Cardiac septum (tissue), 1 donor: ENCODE results near the gene CNOT10. TPM values are rescaled to one million over a fixed set of nuclear protein-coding genes. Genes with fewer than 3 reads are reported as not detected.
"Not testable (repeated sequence)": the region's sequence is repeated elsewhere in the genome, so short reads cannot be mapped to it uniquely, and the experiment has no call there.

Source experiments
- DNase-seq: peaks from one replicate; pipeline ENCODE4 v3.0.0-alpha.2; 2020; ENCODE audit warnings: low spot score
- intact Hi-C: fragments of 100-400 bp; cut with DNase I; formaldehyde crosslinking; loops from one replicate; pipeline ENCODE4 v1.14.0; 2022
- total RNA-seq: library from RNA; stranded (reverse); fragmentation: NEBNext Ultra II Directional; extraction: Animal tissue kit (Norgen Biotek cat#: 25700); gene quantifications from one replicate; pipeline ENCODE4 v1.2.1, GENCODE V29; 2021
- donor health status: DM: no; HTN: no; CAD: no.

Gene CNOT10
- total RNA-seq, 1 donor from 2014 or later: 13.2 TPM

GRCh38 chr3:32801440-32801839, 116.5 kb downstream of the CNOT10 start:
- intact Hi-C loops, DNase-seq: not testable (repeated sequence)

- intact Hi-C loops: no loop called here
- no peak for DNase-seq
Observed at GRCh38 chr3:32813180-32813579, 128.2 kb downstream of the CNOT10 start.

- intact Hi-C loops: no loop called here
Observed at GRCh38 chr3:32814361-32814760, 129.4 kb downstream of the CNOT10 start.

GRCh38 chr3:32815841-32816438, 131.0 kb downstream of the CNOT10 start:
- DNase-seq: no peak
- intact Hi-C loops: no loop called here

More at GRCh38 chr3:32814361-32814760, 129.4 kb downstream of the CNOT10 start:
- no peak for DNase-seq

GRCh38 chr3:32816439-32817256, 131.7 kb downstream of the CNOT10 start:
- DNase-seq: no peak
- intact Hi-C loops: no loop called here

GRCh38 chr3:32817257-32817557, 132.2 kb downstream of the CNOT10 start:
- intact Hi-C loops: no loop called here
- no peak for DNase-seq

- intact Hi-C loops: no loop called here
- DNase-seq: no peak
Observed at GRCh38 chr3:32817558-32818228, 132.7 kb downstream of the CNOT10 start, which contains the start of gene TRIM71. Gene TRIM71 (plus strand): TSS chr3:32817997. CDS start chr3:32818081, 84 bp downstream.

GRCh38 chr3:32818229-32818969, 133.4 kb downstream of the CNOT10 start:
- no peak for DNase-seq
- intact Hi-C loops: no loop called here

GRCh38 chr3:32818970-32819511, 134.1 kb downstream of the CNOT10 start:
- intact Hi-C loops: no loop called here
- DNase-seq: no peak

GRCh38 chr3:32819551-32820348, 134.8 kb downstream of the CNOT10 start:
- DNase-seq: no peak
- intact Hi-C loops: no loop called here

GRCh38 chr3:32820430-32820829, 135.4 kb downstream of the CNOT10 start:
- intact Hi-C loops: no loop called here
- no peak for DNase-seq

GRCh38 chr3:32820971-32821685, 136.1 kb downstream of the CNOT10 start:
- intact Hi-C loops: no loop called here
- no peak for DNase-seq

- intact Hi-C loops: no loop called here
- no peak for DNase-seq
Observed at GRCh38 chr3:32821686-32822296, 136.8 kb downstream of the CNOT10 start.

GRCh38 chr3:32822609-32823498, 137.9 kb downstream of the CNOT10 start:
- intact Hi-C loops: no loop called here
- DNase-seq: no peak
